Measurements from ENCODE around the gene PAOX.

The PAOX gene

GRCh38 chr10:133355991-133356390 lies 23.1 kb upstream of the PAOX start:
- peaks cover 4% of the 10 kb centered on the region; the same call in 1 of the 2 replicates for H3K4me1 ChIP-seq (ENCODE audit: control insufficient read depth, insufficient read depth, low read length)
- POLR2A ChIA-PET = interaction anchor here (2.0 kb wide), 1 partner anchor 32 kb away, joined by 4 read pairs; no protein-coding TSS in a partner anchor
- TF ChIP-seq REST (tag by site-specific recombination; IDR thresholded peaks at IDR 0.05) (no peak), GLIS2 (tag by site-specific recombination; IDR thresholded peaks at IDR 0.05) (peak; percentile 34; the same call in 1 of the 2 replicates)
- H3K27ac ChIP-seq (ENCODE audit: extremely low read depth, low read depth, low read length) = no peak overlapping the region
- H3K36me3 ChIP-seq (ENCODE audit: control insufficient read depth in 2 of 2, insufficient read depth in 1 of 2, low read length in 2 of 2) = no peaks in the 10 kb centered on the region
- CTCF ChIA-PET = interaction anchor here (0.6 to 1.2 kb wide), 2 partner anchors 16 to 27 kb away, joined by 3 read pairs; no protein-coding TSS in a partner anchor
- H3K4me3 ChIP-seq (ENCODE audit: low read depth, low read length) = no peak overlapping the region
- H3K9me3 ChIP-seq (ENCODE audit: control insufficient read depth, insufficient read depth, low read depth, low read length) = no peaks in the 10 kb centered on the region

DNA sequence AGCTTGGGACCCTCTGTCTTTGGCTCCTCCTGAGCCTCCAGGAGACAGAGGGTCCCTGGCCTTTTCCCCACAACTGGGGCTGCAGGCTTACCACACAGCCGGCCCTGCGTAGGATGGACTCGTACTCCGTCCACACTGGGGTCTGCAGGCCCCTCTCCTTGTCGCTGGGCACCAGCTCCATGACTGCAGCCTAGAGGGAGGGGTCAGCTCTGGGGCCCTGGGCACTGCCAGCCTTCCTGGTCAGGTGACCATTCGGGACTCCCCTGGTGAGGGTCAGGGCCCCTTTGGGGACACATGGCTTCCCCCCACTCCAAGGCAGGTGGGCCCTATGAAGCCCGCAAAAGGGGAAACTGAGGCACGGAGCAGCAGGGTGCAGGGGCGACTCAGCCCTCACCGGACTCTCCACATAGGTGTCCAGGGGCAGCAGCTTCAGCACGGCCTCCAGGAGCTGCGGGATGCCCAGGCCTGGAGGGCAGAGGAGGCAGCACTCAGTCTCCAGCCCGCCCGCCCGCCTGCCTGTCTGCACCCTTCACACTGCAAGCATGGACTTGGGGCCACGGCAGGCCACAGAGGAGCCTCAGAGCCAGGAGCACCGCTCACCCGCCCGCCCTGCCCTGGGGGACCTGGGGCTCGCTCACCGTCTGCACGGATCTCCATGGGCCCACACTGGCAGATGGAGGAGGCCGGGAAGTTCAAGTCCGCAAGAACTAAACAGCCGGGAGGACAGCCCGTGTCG lies 22.3 kb upstream of the PAOX start:
- peaks cover 0 to 3% of the 10 kb centered on the region in 2 experiments; a peak in 1 of 3 replicates for H3K36me3 ChIP-seq (ENCODE audit: control insufficient read depth in 2 of 2, insufficient read depth in 1 of 2, low read length in 2 of 2)
- no peak for TF ChIP-seq ZNF558 (tag by site-specific recombination; IDR thresholded peaks at IDR 0.05)
- TF ChIP-seq GLIS1 (tag by site-specific recombination; IDR thresholded peaks at IDR 0.05) = no peak
- no peak for TF ChIP-seq BCL11B (tag by site-specific recombination; IDR thresholded peaks at IDR 0.05; ENCODE audit: low read depth)
- TF ChIP-seq, protein P1, sequence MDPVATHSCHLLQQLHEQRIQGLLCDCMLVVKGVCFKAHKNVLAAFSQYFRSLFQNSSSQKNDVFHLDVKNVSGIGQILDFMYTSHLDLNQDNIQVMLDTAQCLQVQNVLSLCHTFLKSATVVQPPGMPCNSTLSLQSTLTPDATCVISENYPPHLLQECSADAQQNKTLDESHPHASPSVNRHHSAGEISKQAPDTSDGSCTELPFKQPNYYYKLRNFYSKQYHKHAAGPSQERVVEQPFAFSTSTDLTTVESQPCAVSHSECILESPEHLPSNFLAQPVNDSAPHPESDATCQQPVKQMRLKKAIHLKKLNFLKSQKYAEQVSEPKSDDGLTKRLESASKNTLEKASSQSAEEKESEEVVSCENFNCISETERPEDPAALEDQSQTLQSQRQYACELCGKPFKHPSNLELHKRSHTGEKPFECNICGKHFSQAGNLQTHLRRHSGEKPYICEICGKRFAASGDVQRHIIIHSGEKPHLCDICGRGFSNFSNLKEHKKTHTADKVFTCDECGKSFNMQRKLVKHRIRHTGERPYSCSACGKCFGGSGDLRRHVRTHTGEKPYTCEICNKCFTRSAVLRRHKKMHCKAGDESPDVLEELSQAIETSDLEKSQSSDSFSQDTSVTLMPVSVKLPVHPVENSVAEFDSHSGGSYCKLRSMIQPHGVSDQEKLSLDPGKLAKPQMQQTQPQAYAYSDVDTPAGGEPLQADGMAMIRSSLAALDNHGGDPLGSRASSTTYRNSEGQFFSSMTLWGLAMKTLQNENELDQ (tag by site-specific recombination; IDR thresholded peaks at IDR 0.05; ENCODE audit: low read depth) = no peak
- TF ChIP-seq ZNF521 (tag by site-specific recombination; IDR thresholded peaks at IDR 0.05) = no peak
- no peak for TF ChIP-seq ZNF302 (tag by site-specific recombination; IDR thresholded peaks at IDR 0.05; ENCODE audit: low read depth)
- TF ChIP-seq ZNF670 (tag by site-specific recombination; IDR thresholded peaks at IDR 0.05; ENCODE audit: low read depth) = no peak
- TF ChIP-seq SALL2 (tag by site-specific recombination; IDR thresholded peaks at IDR 0.05; ENCODE audit: borderline replicate concordance) = no peak
- no peak for TF ChIP-seq ZNF513 (tag by site-specific recombination; IDR thresholded peaks at IDR 0.05)
- no peak for TF ChIP-seq HOXD13 (CRISPR knock-in tag; IDR thresholded peaks at IDR 0.05; ENCODE audit: borderline replicate concordance)
- no peak for TF ChIP-seq ZNF639 (tag by site-specific recombination; IDR thresholded peaks at IDR 0.05)
- TF ChIP-seq ZNF366 (tag by site-specific recombination; conservative IDR thresholded peaks at IDR 0.05) = no peak
- TF ChIP-seq ZNF785 (tag by site-specific recombination; IDR thresholded peaks at IDR 0.05) = no peak
- TF ChIP-seq, protein P2, sequence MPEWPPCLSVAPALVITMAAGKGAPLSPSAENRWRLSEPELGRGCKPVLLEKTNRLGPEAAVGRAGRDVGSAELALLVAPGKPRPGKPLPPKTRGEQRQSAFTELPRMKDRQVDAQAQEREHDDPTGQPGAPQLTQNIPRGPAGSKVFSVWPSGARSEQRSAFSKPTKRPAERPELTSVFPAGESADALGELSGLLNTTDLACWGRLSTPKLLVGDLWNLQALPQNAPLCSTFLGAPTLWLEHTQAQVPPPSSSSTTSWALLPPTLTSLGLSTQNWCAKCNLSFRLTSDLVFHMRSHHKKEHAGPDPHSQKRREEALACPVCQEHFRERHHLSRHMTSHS (tag by site-specific recombination; IDR thresholded peaks at IDR 0.05) = no peak
- TF ChIP-seq ZBTB8A (tag by site-specific recombination; IDR thresholded peaks at IDR 0.05) = no peak
- no peak for TF ChIP-seq GLI4 (tag by site-specific recombination; IDR thresholded peaks at IDR 0.05)
- TF ChIP-seq SCRT1 (tag by site-specific recombination; IDR thresholded peaks at IDR 0.05; ENCODE audit: borderline replicate concordance) = no peak
- H3K4me3 ChIP-seq (ENCODE audit: low read depth, low read length) = no peak overlapping the region
- H3K9me3 ChIP-seq (ENCODE audit: control insufficient read depth, insufficient read depth, low read depth, low read length) = no peaks in the 10 kb centered on the region
- H3K4me1 ChIP-seq (ENCODE audit: control insufficient read depth, insufficient read depth, low read length) = peaks cover 4% of the 10 kb centered on the region; the same call in 1 of the 2 replicates
- ChIA-PET POLR2A (interaction anchor here (0.6 to 2.0 kb wide), 3 partner anchors 14 to 32 kb away, joined by 3 to 5 read pairs (median 4); partner anchors contain the start of gene ECHS1), CTCF (interaction anchor here (0.6 to 1.2 kb wide), 2 partner anchors 16 to 27 kb away, joined by 3 read pairs; no protein-coding TSS in a partner anchor)
- H3K27ac ChIP-seq (ENCODE audit: extremely low read depth, low read depth, low read length) = no peak overlapping the region

All from HEK293 (cell line).